Activated CD4-positive, CD25-positive, alpha-beta regulatory T cell treated with anti-CD3 and anti-CD28 coated beads, Interleukin-2, amount 50 U/mL, for 24 hours (primary cell): Measurements from ENCODE around the gene FGD2.

Source experiments
- ATAC-seq, 2 donors: fragments of 150-1000 bp; cut with Tn5 transposase; one replicate each; pipeline ENCODE4 v1.10.0; 2021; ENCODE audit warnings: mild to moderate bottlenecking in 1 of 2, moderate library complexity in 1 of 2

FGD2 gene, protein sequence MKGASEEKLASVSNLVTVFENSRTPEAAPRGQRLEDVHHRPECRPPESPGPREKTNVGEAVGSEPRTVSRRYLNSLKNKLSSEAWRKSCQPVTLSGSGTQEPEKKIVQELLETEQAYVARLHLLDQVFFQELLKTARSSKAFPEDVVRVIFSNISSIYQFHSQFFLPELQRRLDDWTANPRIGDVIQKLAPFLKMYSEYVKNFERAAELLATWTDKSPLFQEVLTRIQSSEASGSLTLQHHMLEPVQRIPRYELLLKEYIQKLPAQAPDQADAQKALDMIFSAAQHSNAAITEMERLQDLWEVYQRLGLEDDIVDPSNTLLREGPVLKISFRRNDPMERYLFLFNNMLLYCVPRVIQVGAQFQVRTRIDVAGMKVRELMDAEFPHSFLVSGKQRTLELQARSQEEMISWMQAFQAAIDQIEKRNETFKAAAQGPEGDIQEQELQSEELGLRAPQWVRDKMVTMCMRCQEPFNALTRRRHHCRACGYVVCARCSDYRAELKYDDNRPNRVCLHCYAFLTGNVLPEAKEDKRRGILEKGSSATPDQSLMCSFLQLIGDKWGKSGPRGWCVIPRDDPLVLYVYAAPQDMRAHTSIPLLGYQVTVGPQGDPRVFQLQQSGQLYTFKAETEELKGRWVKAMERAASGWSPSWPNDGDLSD

DNA sequence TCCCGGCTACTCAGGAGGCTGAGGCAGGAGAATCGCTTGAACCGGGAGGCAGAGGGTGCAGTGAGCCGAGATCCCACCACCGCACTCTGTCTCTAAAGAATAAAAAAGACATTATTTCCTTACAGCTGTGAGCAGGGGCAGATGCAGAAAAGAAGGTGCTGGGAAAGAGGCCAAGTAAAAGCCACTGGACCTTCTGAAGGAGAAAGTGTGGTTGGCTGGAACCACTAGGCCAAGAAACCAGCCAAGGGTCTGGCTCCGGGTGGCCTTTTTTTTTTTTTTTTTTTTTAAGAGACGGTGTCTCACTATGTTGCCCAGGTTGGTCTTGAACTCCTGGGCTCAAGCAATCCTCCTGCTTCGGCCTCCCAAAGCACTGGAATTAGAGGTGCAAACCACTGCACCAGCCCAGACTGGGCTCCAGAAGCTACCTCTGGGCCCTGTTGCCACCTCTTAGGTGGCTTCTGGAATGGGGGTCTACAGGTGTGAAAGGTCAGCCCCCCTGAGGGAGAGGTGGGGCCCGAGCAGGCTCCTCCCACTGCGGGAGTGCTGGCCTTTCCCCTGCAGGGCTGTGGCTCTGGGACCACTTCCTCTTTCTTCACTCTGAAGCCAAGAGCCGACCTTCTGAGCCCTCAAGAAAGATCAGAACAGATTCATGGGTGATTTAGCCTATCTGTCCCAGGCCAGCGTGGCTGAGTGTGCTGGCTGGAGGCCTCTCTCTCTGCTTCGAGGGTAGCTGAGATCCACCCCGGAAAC is at the start of gene FGD2:
Gene FGD2 (plus strand): TSS at position 595 of the 750 bp plus-strand sequence. CDS start 163 bp downstream, outside the sequence.
- ATAC-seq = peak in 1 of 2 donors; percentile 39

GRCh38 chr6:36955671-36956445 is 49.6 kb upstream of the FGD2 start:
- peak; percentile 23 to 30 for ATAC-seq

DNA sequence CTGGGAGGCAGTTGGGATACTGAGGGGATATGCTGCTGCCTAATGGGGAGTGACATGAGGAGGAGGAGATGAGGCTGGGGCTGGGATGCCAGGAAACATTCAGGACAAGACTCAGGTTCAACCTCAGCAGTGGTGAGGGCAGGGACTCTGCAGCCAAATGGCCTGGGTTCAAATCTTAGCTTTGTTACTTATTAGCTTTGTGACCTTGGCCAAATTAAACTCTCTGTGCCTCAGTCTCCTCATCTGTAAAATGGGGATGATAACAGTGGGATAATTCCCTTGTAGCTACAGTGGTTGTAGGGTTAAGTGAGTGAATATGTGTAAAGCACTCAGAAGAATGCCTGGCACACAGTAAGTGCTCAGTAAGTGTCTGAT is 49.0 kb upstream of the FGD2 start:
- no peak for ATAC-seq

DNA sequence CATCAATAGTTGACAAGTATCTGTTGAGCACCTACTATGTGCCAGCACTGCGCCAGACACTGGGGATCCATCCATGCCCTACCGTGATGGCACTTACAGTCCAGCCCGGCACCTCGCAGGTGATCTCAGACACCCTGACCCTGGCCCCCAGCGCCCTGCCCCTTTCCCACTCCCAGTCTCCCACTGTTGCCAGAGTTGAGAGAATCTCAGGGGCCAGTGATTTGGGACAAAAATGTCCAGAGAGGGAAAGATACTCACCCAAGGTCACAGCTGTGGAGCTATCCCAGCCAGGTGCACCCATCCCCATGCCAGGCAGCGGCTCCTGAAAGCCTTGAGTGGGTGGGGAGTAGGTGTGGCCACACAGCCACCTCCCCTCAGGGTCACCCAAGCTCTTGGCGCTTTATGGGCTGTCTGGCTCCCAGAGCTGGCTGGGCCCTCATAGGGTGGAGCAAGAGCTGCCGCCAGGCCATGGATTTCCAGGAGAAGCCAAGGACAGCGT is 47.6 kb upstream of the FGD2 start:
- no peak for ATAC-seq

- ATAC-seq = no peak
Measured at GRCh38 chr6:36958775-36959554, 46.5 kb upstream of the FGD2 start.

- no peak for ATAC-seq
Measured at GRCh38 chr6:36959555-36960250, 45.8 kb upstream of the FGD2 start.

- ATAC-seq = no peak
Measured at GRCh38 chr6:36961441-36962435, 43.7 kb upstream of the FGD2 start.

DNA sequence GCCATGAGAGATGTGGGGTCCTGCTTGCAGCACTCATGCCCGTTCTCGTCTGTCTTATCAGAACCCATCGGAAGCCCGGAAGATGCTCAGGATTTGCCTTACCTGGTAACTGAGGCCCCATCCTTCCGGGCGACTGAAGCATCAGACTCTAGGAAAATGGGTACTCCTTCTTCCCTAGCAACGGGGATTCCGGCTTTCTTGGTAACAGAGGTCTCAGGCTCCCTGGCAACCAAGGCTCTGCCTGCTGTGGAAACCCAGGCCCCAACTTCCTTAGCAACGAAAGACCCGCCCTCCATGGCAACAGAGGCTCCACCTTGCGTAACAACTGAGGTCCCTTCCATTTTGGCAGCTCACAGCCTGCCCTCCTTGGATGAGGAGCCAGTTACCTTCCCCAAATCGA is 42.6 kb upstream of the FGD2 start:
- peak; percentile 52 to 77 for ATAC-seq

- peak; percentile 31 to 41 for ATAC-seq
Measured at GRCh38 chr6:36963451-36964290, 41.8 kb upstream of the FGD2 start.

DNA sequence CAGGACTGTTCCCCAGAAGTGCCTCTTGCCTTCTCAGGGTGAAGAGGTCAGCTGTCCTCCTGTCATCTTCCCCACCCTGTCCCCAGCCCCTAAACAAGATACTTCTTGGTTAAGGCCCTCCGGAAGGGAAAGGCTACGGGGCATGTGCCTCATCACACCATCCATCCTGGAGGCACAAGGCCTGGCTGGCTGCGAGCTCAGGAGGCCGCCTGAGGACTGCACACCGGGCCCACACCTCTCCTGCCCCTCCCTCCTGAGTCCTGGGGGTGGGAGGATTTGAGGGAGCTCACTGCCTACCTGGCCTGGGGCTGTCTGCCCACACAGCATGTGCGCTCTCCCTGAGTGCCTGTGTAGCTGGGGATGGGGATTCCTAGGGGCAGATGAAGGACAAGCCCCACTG is 41.1 kb upstream of the FGD2 start:
- no peak for ATAC-seq

- no peak for ATAC-seq
Measured at GRCh38 chr6:36964908-36965307, 40.5 kb upstream of the FGD2 start.

- ATAC-seq = no peak
Measured at GRCh38 chr6:36967301-36967700, 38.2 kb upstream of the FGD2 start.

GRCh38 chr6:36967757-36968156 is 37.7 kb upstream of the FGD2 start:
- no peak for ATAC-seq

GRCh38 chr6:36968266-36968977 is 37.0 kb upstream of the FGD2 start:
- ATAC-seq = no peak

GRCh38 chr6:36969240-36969691 is 36.2 kb upstream of the FGD2 start:
- no peak for ATAC-seq

DNA sequence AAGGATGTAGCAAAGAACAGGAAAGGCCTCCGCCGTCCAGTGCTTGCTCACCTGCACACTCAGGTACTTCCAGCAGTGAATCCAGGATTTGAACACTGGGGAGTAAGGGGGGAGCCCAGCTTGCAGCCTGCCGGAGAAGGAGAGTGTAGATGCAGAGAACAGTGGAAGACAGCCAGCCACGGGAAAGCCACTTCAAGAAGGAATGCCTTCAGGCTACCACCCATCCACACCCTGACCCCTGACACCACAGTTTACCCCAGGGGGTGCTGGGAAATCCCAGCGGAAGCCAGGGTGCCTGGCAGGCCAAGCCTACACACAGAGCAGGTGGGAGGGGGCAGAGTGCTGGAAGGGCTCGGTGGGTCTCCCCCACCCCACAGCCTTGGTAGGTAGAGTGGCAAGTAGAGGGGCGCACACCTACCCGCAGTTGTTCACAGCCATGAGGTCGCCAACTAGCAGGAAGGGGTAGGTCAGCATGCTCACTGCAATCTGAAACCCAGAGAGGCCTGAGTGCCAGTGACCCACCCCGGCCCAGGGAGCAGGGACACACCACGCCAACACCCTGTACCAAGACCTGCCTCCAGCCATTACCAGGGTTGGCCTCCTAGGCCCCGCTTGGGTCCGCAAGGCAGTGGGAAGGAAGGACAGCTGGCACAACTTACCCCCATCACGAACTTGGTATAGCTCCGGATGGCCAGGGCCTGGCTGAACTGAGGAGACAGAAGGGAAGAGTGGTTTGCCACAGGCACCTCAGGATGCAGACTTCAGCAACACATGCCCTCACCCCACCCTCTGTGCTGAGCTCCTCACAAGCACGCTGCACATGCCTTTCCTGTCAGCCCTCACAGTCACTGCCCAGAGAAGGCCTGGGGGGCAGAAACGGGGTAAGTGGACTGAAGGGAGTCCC is 35.2 kb upstream of the FGD2 start:
- ATAC-seq = no peak
